ENCODE data around the gene FEM1B.

GRCh38 chr15:68336516-68336915 is 59.0 kb downstream of the FEM1B start:
- no peak for TF ChIP-seq CTCF (conservative IDR thresholded peaks at IDR 0.05 in 1 of 2, IDR thresholded peaks at IDR 0.05 in 1 of 2; ENCODE audit: low read depth in 1 of 2, low read length in 2 of 2)
- no peak for TF ChIP-seq EZH2 (IDR thresholded peaks at IDR 0.05; ENCODE audit: low read length, missing control alignments)

Measured in fibroblast of lung (primary cell).